ENCODE results near the gene HLTF. TPM values are rescaled to one million over a fixed set of nuclear protein-coding genes. Genes with fewer than 3 reads are reported as not detected.
A peak's percentile ranks its signal among the peaks of the same experiment; 100 is the strongest.

HLTF gene
- total RNA-seq, 4 donors from 2014 or later = 5.2 to 12.4 (median 8.1) TPM

GRCh38 chr3:149019580-149019979 is 66.8 kb downstream of the HLTF start:
- Histone ChIP-seq H3K9me3 (no peaks in the 10 kb centered on the region), H3K27ac (peak overlapping the region in 2 of 4 donors; percentile 7 to 29), H3K4me1 (peaks cover 0 to 43% (median 16%) of the 10 kb centered on the region in 3 donors), H3K36me3 (peaks cover 0 to 39% (median 0%) of the 10 kb centered on the region in 3 donors), H3K4me3 (no peak overlapping the region), H3K27me3 (no peaks in the 10 kb centered on the region)
- 71 to 72% methylated on average over 3 to 4 of the region's 4 CpGs for WGBS, 2 donors
- no peak for DNase-seq
- TF ChIP-seq POLR2A (IDR thresholded peaks at IDR 0.05) (no peak), CTCF (IDR thresholded peaks at IDR 0.05) (no peak)
- intact Hi-C loops (cut with DNase I) = no loop called here

- DNase-seq = no peak
- intact Hi-C loops (cut with DNase I) = no loop called here
- H3K27ac ChIP-seq = peak overlapping the region in 2 of 4 donors; percentile 3 to 10
- no peaks in the 10 kb centered on the region for H3K27me3 ChIP-seq
- H3K36me3 ChIP-seq = peaks cover 0 to 38% (median 0%) of the 10 kb centered on the region in 3 donors
- H3K9me3 ChIP-seq = no peaks in the 10 kb centered on the region
- H3K4me1 ChIP-seq = peaks cover 0 to 43% (median 16%) of the 10 kb centered on the region in 3 donors
- WGBS, 2 donors = 55 to 77% methylated on average over 1 of the region's 1 CpG
- TF ChIP-seq CTCF (IDR thresholded peaks at IDR 0.05) (no peak), POLR2A (IDR thresholded peaks at IDR 0.05) (no peak)
- H3K4me3 ChIP-seq = no peak overlapping the region
Measured at GRCh38 chr3:149018247-149018646, 68.1 kb downstream of the HLTF start.

- intact Hi-C loops (cut with DNase I) = no loop called here
- Histone ChIP-seq H3K9me3 (no peaks in the 10 kb centered on the region), H3K27me3 (no peaks in the 10 kb centered on the region), H3K27ac (peak overlapping the region in 3 of 4 donors; percentile 23 to 74 (median 50)), H3K36me3 (peaks cover 0 to 41% (median 2%) of the 10 kb centered on the region in 3 donors), H3K4me1 (peaks cover 0 to 46% (median 16%) of the 10 kb centered on the region in 3 donors), H3K4me3 (no peak overlapping the region)
- TF ChIP-seq POLR2A (IDR thresholded peaks at IDR 0.05) (no peak), CTCF (IDR thresholded peaks at IDR 0.05) (no peak)
- DNase-seq = no peak
- 66 to 79% methylated on average over 9 of the region's 9 CpGs for WGBS, 2 donors
Measured at GRCh38 chr3:149016669-149017541, 69.4 kb downstream of the HLTF start.

GRCh38 chr3:149016242-149016641 is 70.1 kb downstream of the HLTF start:
- peaks cover 0 to 41% (median 2%) of the 10 kb centered on the region in 3 donors for H3K36me3 ChIP-seq
- no peak overlapping the region for H3K4me3 ChIP-seq
- no peaks in the 10 kb centered on the region for H3K27me3 ChIP-seq
- H3K4me1 ChIP-seq = peaks cover 0 to 53% (median 16%) of the 10 kb centered on the region in 3 donors
- H3K27ac ChIP-seq = peak overlapping the region in 3 of 4 donors; percentile 23 to 74 (median 50)
- intact Hi-C loops (cut with DNase I) = no loop called here
- no peak for DNase-seq
- no peak for TF ChIP-seq POLR2A (IDR thresholded peaks at IDR 0.05)
- TF ChIP-seq CTCF (IDR thresholded peaks at IDR 0.05) = no peak
- 71 to 94% methylated on average over 2 of the region's 2 CpGs for WGBS, 2 donors
- no peaks in the 10 kb centered on the region for H3K9me3 ChIP-seq

GRCh38 chr3:149015393-149015792 is 70.9 kb downstream of the HLTF start:
- intact Hi-C loops (cut with DNase I) = no loop called here
- H3K4me1 ChIP-seq = peaks cover 0 to 53% (median 15%) of the 10 kb centered on the region in 3 donors
- no peak for DNase-seq
- whole genome bisulfite sequencing, 2 donors = 75 to 86% methylated on average over 3 of the region's 3 CpGs
- H3K27me3 ChIP-seq = no peaks in the 10 kb centered on the region
- H3K27ac ChIP-seq = peak overlapping the region in 1 of 4 donors; percentile 31
- H3K4me3 ChIP-seq = no peak overlapping the region
- TF ChIP-seq POLR2A (IDR thresholded peaks at IDR 0.05) (no peak), CTCF (IDR thresholded peaks at IDR 0.05) (no peak)
- H3K9me3 ChIP-seq = no peaks in the 10 kb centered on the region
- peaks cover 0 to 49% (median 2%) of the 10 kb centered on the region in 3 donors for H3K36me3 ChIP-seq
